K562 (cell line): ENCODE data around the gene SCARF1.

ENCODE experiments used
- ETV5 ChIP-seq: sonication (generic); formaldehyde crosslinking; IDR thresholded peaks from 2 replicates; pipeline ENCODE4 v1.4.0; 2020; ENCODE audit warnings: low read depth, mild to moderate bottlenecking, missing genetic modification reagents
- GABPB1 ChIP-seq: sonication (generic); formaldehyde crosslinking; IDR thresholded peaks from 2 replicates; pipeline ENCODE4 v1.8.0; 2022; ENCODE audit warnings: mild to moderate bottlenecking, missing genetic modification reagents
- JUNB ChIP-seq: fragments of 450-650 bp; formaldehyde crosslinking; conservative IDR thresholded peaks from 2 replicates; pipeline ENCODE4 v1.4.0; 2020; ENCODE audit warnings: mild to moderate bottlenecking
- PATZ1 ChIP-seq: fragments of 250-450 bp; sonication (Bioruptor Pico); IDR thresholded peaks from 2 replicates; pipeline ENCODE4 v1.5.0; 2020; ENCODE audit warnings: mild to moderate bottlenecking, borderline replicate concordance
- REST ChIP-seq, 2 experiments: fragments of 450-650 bp; formaldehyde crosslinking in 1 of 2; IDR thresholded peaks; 2 replicates each; pipeline versions ENCODE4 v1.4.0 to v1.6.1; 2014 to 2020; ENCODE audit warnings: mild to moderate bottlenecking in 2 of 2, borderline replicate concordance in 1 of 2, low read depth in 1 of 2
- SNRNP70 ChIP-seq: fragments of 200-400 bp; formaldehyde crosslinking; optimal IDR thresholded peaks from 2 replicates; pipeline ENCODE3; 2017; ENCODE audit warnings: low read depth, low read length
- STAT5B ChIP-seq: fragments of 250-450 bp; sonication (Bioruptor Pico); IDR thresholded peaks from 2 replicates; pipeline ENCODE4 v1.8.0; 2021; ENCODE audit warnings: mild to moderate bottlenecking, inconsistent platforms
- ZNF644 ChIP-seq: fragments of 200-800 bp; sonication (Bioruptor generic); IDR thresholded peaks from 2 replicates; pipeline ENCODE4 v1.6.1; 2016; ENCODE audit warnings: low read depth, missing genetic modification characterization, missing compliant biosample characterization

- TF ChIP-seq REST (IDR thresholded peaks at IDR 0.05; ENCODE audit: borderline replicate concordance) (no peak), REST (CRISPR knock-in tag; IDR thresholded peaks at IDR 0.05; ENCODE audit: low read depth) (no peak), SNRNP70 (no peak), JUNB (CRISPR knock-in tag) (no peak), ETV5 (CRISPR knock-in tag) (no peak), GABPB1 (CRISPR knock-in tag) (no peak), STAT5B (CRISPR knock-in tag) (no peak), PATZ1 (CRISPR knock-in tag) (no peak), ZNF644 (tag) (no peak)
These were observed 22.4 kb downstream of the SCARF1 start for GRCh38 chr17:1623057-1623630.
